ENCODE results near the gene HOXC12. TPM values are rescaled to one million over a fixed set of nuclear protein-coding genes. Genes with fewer than 3 reads are reported as not detected.

The HOXC12 gene
- total and polyA plus RNA-seq, 4 donors, result not detected

GRCh38 chr12:54008260-54008552, 53.5 kb downstream of the HOXC12 start:
- Histone ChIP-seq H3K27ac (ENCODE audit: low read depth in 1 of 2, low read length in 2 of 2) (no peak overlapping the region), H3K27me3 (ENCODE audit: control insufficient read depth in 4 of 4, insufficient read depth in 4 of 4, low read length in 3 of 4) (peaks cover 0 to 45% (median 18%) of the 10 kb centered on the region in 4 donors), H3K4me3 (ENCODE audit: low read depth in 1 of 3, low read length in 3 of 3) (no peak overlapping the region), H3K9me3 (ENCODE audit: control insufficient read depth in 4 of 4, low read length in 3 of 4) (peaks cover 0 to under 1% (median 0%) of the 10 kb centered on the region in 4 donors), H3K9ac (ENCODE audit: low read depth in 1 of 2, low read length in 2 of 2) (no peak overlapping the region), H3K4me1 (ENCODE audit: control insufficient read depth in 4 of 4, insufficient read depth in 4 of 4, low read length in 3 of 4) (peaks cover 0 to 15% (median 9%) of the 10 kb centered on the region in 4 donors), H3K36me3 (ENCODE audit: control insufficient read depth in 4 of 4, insufficient read depth in 3 of 4, low read depth in 1 of 4, low read length in 3 of 4) (no peaks in the 10 kb centered on the region)
- no peak for DNase-seq (ENCODE audit: low spot score)
- TF ChIP-seq GABPA (IDR thresholded peaks at IDR 0.05 in 1 of 2, conservative IDR thresholded peaks at IDR 0.05 in 1 of 2), result no peak
- no peak for TF ChIP-seq RXRA (IDR thresholded peaks at IDR 0.05)
- TF ChIP-seq TAF1 (conservative IDR thresholded peaks at IDR 0.05), result no peak
- no peak for TF ChIP-seq HNF4G (IDR thresholded peaks at IDR 0.05)
- no peak for TF ChIP-seq RAD21 (IDR thresholded peaks at IDR 0.05)
- no peak for TF ChIP-seq YY1 (IDR thresholded peaks at IDR 0.05)
- TF ChIP-seq ATF3 (IDR thresholded peaks at IDR 0.05), result no peak
- TF ChIP-seq EGR1 (IDR thresholded peaks at IDR 0.05; ENCODE audit: low read depth in 2 of 2), result no peak
- no peak for TF ChIP-seq MAX (IDR thresholded peaks at IDR 0.05)
- no peak for TF ChIP-seq NR2F2 (IDR thresholded peaks at IDR 0.05)
- no peak for TF ChIP-seq FOXA1 (IDR thresholded peaks at IDR 0.05)
- TF ChIP-seq ZBTB33 (IDR thresholded peaks at IDR 0.05), result no peak
- no peak for TF ChIP-seq REST (IDR thresholded peaks at IDR 0.05)
- TF ChIP-seq CTCF (IDR thresholded peaks at IDR 0.05; ENCODE audit: low read depth, low read length, missing input control), result no peak
- no peak for TF ChIP-seq FOXA2 (IDR thresholded peaks at IDR 0.05)
- no peak for TF ChIP-seq HNF4A (conservative IDR thresholded peaks at IDR 0.05)
- no peak for TF ChIP-seq JUND (IDR thresholded peaks at IDR 0.05)
- TF ChIP-seq SP1 (IDR thresholded peaks at IDR 0.05), result no peak
- 14% methylated on average over 2 of the region's 2 CpGs for WGBS

Small RNA genes lying within 50 kb of the gene (small RNA-seq; reads per million reads assigned to genes)
- gene AC012531.3 (not detected), gene AC012531.4 (not detected), gene MIR196A2 (not detected), gene RF01905 (not detected), gene RF01906 (not detected)

Other genes starting within 250 kb of the HOXC12 start
- 10 to 100 TPM; 61.2 to 67.4 TPM for gene CALCOCO1, start 227.5 kb upstream of the HOXC12 start, total RNA-seq
- gene CALCOCO1, start 227.5 kb upstream of the HOXC12 start, polyA plus RNA-seq, result 10 to 100 TPM; 24.4 to 25.2 TPM
- gene CISTR, start 202.9 kb upstream of the HOXC12 start, total RNA-seq, result not detected
- not detected for gene CISTR, start 202.9 kb upstream of the HOXC12 start, polyA plus RNA-seq
- gene HOXC13, start 16.1 kb upstream of the HOXC12 start, total RNA-seq, result not detected
- gene HOXC13, start 16.1 kb upstream of the HOXC12 start, polyA plus RNA-seq, result not detected
- not detected for gene HOXC11, start 18.2 kb downstream of the HOXC12 start, total RNA-seq
- not detected for gene HOXC11, start 18.2 kb downstream of the HOXC12 start, polyA plus RNA-seq
- not detected for gene HOTAIR, start 20.1 kb downstream of the HOXC12 start, total RNA-seq
- not detected for gene HOTAIR, start 20.1 kb downstream of the HOXC12 start, polyA plus RNA-seq
- gene HOXC10, start 30.2 kb downstream of the HOXC12 start, total RNA-seq, result not detected
- not detected for gene HOXC10, start 30.2 kb downstream of the HOXC12 start, polyA plus RNA-seq
- gene HOXC9, start 45.3 kb downstream of the HOXC12 start, total RNA-seq, result not detected
- gene HOXC9, start 45.3 kb downstream of the HOXC12 start, polyA plus RNA-seq, result not detected
- gene HOXC8, start 54.1 kb downstream of the HOXC12 start, total RNA-seq, result not detected
- not detected for gene HOXC8, start 54.1 kb downstream of the HOXC12 start, polyA plus RNA-seq
- under 1 TPM in 1 of 2 donors, not detected in 1; 0.33 TPM for gene HOXC6, start 73.5 kb downstream of the HOXC12 start, total RNA-seq
- not detected for gene HOXC6, start 73.5 kb downstream of the HOXC12 start, polyA plus RNA-seq
- not detected for gene HOXC5, start 78.1 kb downstream of the HOXC12 start, total RNA-seq
- not detected for gene HOXC5, start 78.1 kb downstream of the HOXC12 start, polyA plus RNA-seq
- not detected for gene HOXC4, start 98.9 kb downstream of the HOXC12 start, total RNA-seq
- under 1 TPM in 1 of 2 donors, not detected in 1; 0.02 TPM for gene HOXC4, start 98.9 kb downstream of the HOXC12 start, polyA plus RNA-seq
- gene SMUG1, start 234.1 kb downstream of the HOXC12 start, total RNA-seq, result 10 to 100 TPM; 17.6 to 22.9 TPM
- gene SMUG1, start 234.1 kb downstream of the HOXC12 start, polyA plus RNA-seq, result 10 to 100 TPM; 28.0 to 42.9 TPM

Data from liver (tissue), 10 donors.